BJ (cell line): ENCODE results near the gene OR5AU1. TPM values are rescaled to one million over a fixed set of nuclear protein-coding genes. Genes with fewer than 3 reads are reported as not detected.

Source experiments
- CTCF ChIA-PET: fragments of 350-600 bp; formaldehyde crosslinking; extraction: SDS; loops from one replicate; lab custom pipeline; 2021; ENCODE audit warnings: antibody characterized with exemption, inconsistent platforms; lab: Yijun Ruan, JAX
- POLR2A ChIA-PET: fragments of 300-600 bp; sonication (Branson Sonifier 250); formaldehyde crosslinking; extraction: SDS; loops from one replicate; lab custom pipeline; 2021; ENCODE audit warnings: antibody characterized with exemption; lab: Charles Lee
- DNase-seq: peaks from one replicate; pipeline ENCODE4 v3.0.0-alpha.2; 2011; ENCODE audit warnings: low read depth
- H3K27me3 ChIP-seq: 2 replicates; pipeline ENCODE4 v1.6.0; 2011; ENCODE audit warnings: low read length; ENCODE audit not compliant: control insufficient read depth, insufficient read depth
- H3K36me3 ChIP-seq: 2 replicates; pipeline ENCODE4 v1.5.1; 2011; ENCODE audit warnings: low read length; ENCODE audit not compliant: control insufficient read depth, insufficient read depth
- H3K4me3 ChIP-seq: 2 replicates; pipeline ENCODE4 v1.5.1; 2011; ENCODE audit warnings: low read depth, mild to moderate bottlenecking, control low read depth, low read length
- CTCF ChIP-seq: IDR thresholded peaks from 2 replicates; pipeline ENCODE4 v1.5.1; 2011; ENCODE audit warnings: low read depth, mild to moderate bottlenecking, control low read depth, inconsistent platforms, low read length, moderate library complexity; ENCODE audit not compliant: insufficient read depth
- polyA plus RNA-seq: library from polyadenylated mRNA; depleted of rRNA; stranded (reverse); fragments of >200 nt; gene quantifications from 2 replicates; pipeline ENCODE4 v1.2.3, GENCODE V29; 2011

OR5AU1 gene
- polyA plus RNA-seq, 1 experiment = not detected

GRCh38 chr14:21197418-21198205, 41.7 kb upstream of the OR5AU1 start:
- CTCF ChIA-PET = interaction anchor here (0.6 kb wide), 1 partner anchor 503 kb away, joined by 3 read pairs; no protein-coding TSS in a partner anchor
- no peak for DNase-seq

GRCh38 chr14:21194597-21194996, 38.7 kb upstream of the OR5AU1 start:
- POLR2A ChIA-PET = no interaction called here
- CTCF ChIA-PET = interaction anchor here (1.5 kb wide), 1 partner anchor 9 kb away, joined by 3 read pairs; no protein-coding TSS in a partner anchor
- H3K27me3 ChIP-seq = no peaks in the 10 kb centered on the region
- H3K4me3 ChIP-seq = no peak overlapping the region
- no peaks in the 10 kb centered on the region for H3K36me3 ChIP-seq
- DNase-seq = no peak
- TF ChIP-seq CTCF = no peak

More at GRCh38 chr14:21197418-21198205, 41.7 kb upstream of the OR5AU1 start:
- TF ChIP-seq CTCF = no peak
- H3K4me3 ChIP-seq = no peak overlapping the region
- POLR2A ChIA-PET = no interaction called here
- H3K27me3 ChIP-seq = no peaks in the 10 kb centered on the region
- peaks cover 1% of the 10 kb centered on the region; the same call in 1 of the 2 replicates for H3K36me3 ChIP-seq

GRCh38 chr14:21192875-21193535, 37.1 kb upstream of the OR5AU1 start:
- POLR2A ChIA-PET = no interaction called here
- no peak for DNase-seq
- no peaks in the 10 kb centered on the region for H3K27me3 ChIP-seq
- no peak for TF ChIP-seq CTCF
- no peak overlapping the region for H3K4me3 ChIP-seq
- CTCF ChIA-PET = interaction anchor here (0.9 kb wide), 1 partner anchor 51 kb away, joined by 3 read pairs; no protein-coding TSS in a partner anchor
- H3K36me3 ChIP-seq = no peaks in the 10 kb centered on the region

- H3K36me3 ChIP-seq = no peaks in the 10 kb centered on the region
- no peak for DNase-seq
- no peaks in the 10 kb centered on the region for H3K27me3 ChIP-seq
- no peak for TF ChIP-seq CTCF
- peak overlapping the region; percentile 34 for H3K4me3 ChIP-seq
- ChIA-PET POLR2A (no interaction called here), CTCF (interaction anchor here (0.6 to 0.9 kb wide), 3 partner anchors 13 to 54 kb away, joined by 3 to 4 read pairs (median 3); no protein-coding TSS in a partner anchor)
Observed at GRCh38 chr14:21192447-21192822, 36.6 kb upstream of the OR5AU1 start.

GRCh38 chr14:21191809-21192446, 36.1 kb upstream of the OR5AU1 start:
- Histone ChIP-seq H3K36me3 (no peaks in the 10 kb centered on the region), H3K27me3 (no peaks in the 10 kb centered on the region), H3K4me3 (peak overlapping the region; percentile 34)
- no peak for TF ChIP-seq CTCF
- DNase-seq = peak; percentile 4
- ChIA-PET CTCF (interaction anchor here (0.6 to 0.7 kb wide), 2 partner anchors 12 to 53 kb away, joined by 3 to 4 read pairs; no protein-coding TSS in a partner anchor), POLR2A (no interaction called here)
